ENCODE data around the gene ERBB2. TPM values are rescaled to one million over a fixed set of nuclear protein-coding genes. Genes with fewer than 3 reads are reported as not detected.

The ERBB2 gene
- total and polyA plus RNA-seq, 2 of the 13 experiments (the other 11 are each of a cell fraction or from before 2014, with no cell fraction given), result 57.7 to 64.1 TPM

- no TSS peak for BruUV-seq (replicated peaks)
- Histone ChIP-seq H2AFZ (ENCODE audit: low read length) (no peak overlapping the region), H3K27me3 (ENCODE audit: control insufficient read depth in 1 of 2, insufficient read depth in 2 of 2, low read length in 2 of 2) (no peaks in the 10 kb centered on the region), H3K9ac (ENCODE audit: insufficient read depth, low read depth, low read length) (no peak overlapping the region), H3K9me3 (ENCODE audit: low read length) (no peaks in the 10 kb centered on the region), H3K4me2 (ENCODE audit: low read depth, low read length) (no peak overlapping the region), H4K20me1 (ENCODE audit: insufficient read depth, low read length) (no peaks in the 10 kb centered on the region; the same call in 1 of the 2 replicates), H3K36me3 (replicated peaks in 1 of 2; ENCODE audit: control insufficient read depth in 1 of 2, insufficient read depth in 2 of 2, low read length in 2 of 2) (no peaks in the 10 kb centered on the region), H3K79me2 (ENCODE audit: insufficient read depth, low read length) (peaks cover 38% of the 10 kb centered on the region), H3K27ac (ENCODE audit: extremely low read length, insufficient read depth, low read length) (no peak overlapping the region), H3K4me3 (replicated peaks in 1 of 3; ENCODE audit: insufficient read depth in 1 of 3, low read depth in 2 of 3, low read length in 3 of 3) (no peak overlapping the region), H3K4me1 (ENCODE audit: insufficient read depth, low read length) (peaks cover 78% of the 10 kb centered on the region)
- FAIRE-seq (no peak), DNase-seq (ENCODE audit: low spot score) (no peak), ATAC-seq (no peak)
- ChIA-PET POLR2A (interaction anchor here (1.1 to 6.6 kb wide), 3 partner anchors 10 to 33 kb away, joined by 3 to 118 read pairs (median 96); partner anchors contain the start of genes MIEN1 and PGAP3), CTCF (ENCODE audit: low intra/inter-chr PET ratio, low total read pairs) (no interaction called here)
- 96% methylated on average over 5 of the region's 5 CpGs for WGBS (ENCODE audit: low lambda C conversion rate)
- in situ Hi-C loops (cut with HindIII; ENCODE audit: extremely low pct_ligation_motif_present, low pct_unique_long_range_greater_than_20kb), result no loop called here
- intact Hi-C loops (cut with micrococcal nuclease; ENCODE audit: unreplicated experiment), result no loop called here
- no peak for TF ChIP-seq ZNF232 (CRISPR knock-in tag; IDR thresholded peaks at IDR 0.05; ENCODE audit: borderline replicate concordance)
- no peak for TF ChIP-seq ZNF563 (CRISPR knock-in tag; IDR thresholded peaks at IDR 0.05)
- TF ChIP-seq SNAPC2 (CRISPR knock-in tag; IDR thresholded peaks at IDR 0.05), result no peak
- TF ChIP-seq ZNF782 (CRISPR knock-in tag; IDR thresholded peaks at IDR 0.05; ENCODE audit: borderline replicate concordance), result no peak
- no peak for TF ChIP-seq SAP130 (CRISPR knock-in tag; IDR thresholded peaks at IDR 0.05; ENCODE audit: low read depth)
- TF ChIP-seq, protein P1, sequence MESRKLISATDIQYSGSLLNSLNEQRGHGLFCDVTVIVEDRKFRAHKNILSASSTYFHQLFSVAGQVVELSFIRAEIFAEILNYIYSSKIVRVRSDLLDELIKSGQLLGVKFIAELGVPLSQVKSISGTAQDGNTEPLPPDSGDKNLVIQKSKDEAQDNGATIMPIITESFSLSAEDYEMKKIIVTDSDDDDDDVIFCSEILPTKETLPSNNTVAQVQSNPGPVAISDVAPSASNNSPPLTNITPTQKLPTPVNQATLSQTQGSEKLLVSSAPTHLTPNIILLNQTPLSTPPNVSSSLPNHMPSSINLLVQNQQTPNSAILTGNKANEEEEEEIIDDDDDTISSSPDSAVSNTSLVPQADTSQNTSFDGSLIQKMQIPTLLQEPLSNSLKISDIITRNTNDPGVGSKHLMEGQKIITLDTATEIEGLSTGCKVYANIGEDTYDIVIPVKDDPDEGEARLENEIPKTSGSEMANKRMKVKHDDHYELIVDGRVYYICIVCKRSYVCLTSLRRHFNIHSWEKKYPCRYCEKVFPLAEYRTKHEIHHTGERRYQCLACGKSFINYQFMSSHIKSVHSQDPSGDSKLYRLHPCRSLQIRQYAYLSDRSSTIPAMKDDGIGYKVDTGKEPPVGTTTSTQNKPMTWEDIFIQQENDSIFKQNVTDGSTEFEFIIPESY (CRISPR knock-in tag; IDR thresholded peaks at IDR 0.05), result no peak
- no peak for TF ChIP-seq ZNF839 (CRISPR knock-in tag; IDR thresholded peaks at IDR 0.05; ENCODE audit: borderline replicate concordance)
- TF ChIP-seq KMT2A (CRISPR knock-in tag; IDR thresholded peaks at IDR 0.05), result no peak
- no peak for TF ChIP-seq SMYD3 (CRISPR knock-in tag; IDR thresholded peaks at IDR 0.05)
- TF ChIP-seq ZNF136 (CRISPR knock-in tag; IDR thresholded peaks at IDR 0.05; ENCODE audit: low read depth), result no peak
- no peak for TF ChIP-seq KDM5B (CRISPR knock-in tag; IDR thresholded peaks at IDR 0.05; ENCODE audit: borderline replicate concordance)
Observed at GRCh38 chr17:39697961-39698360, 1.9 kb upstream of the ERBB2 start.
